ENCODE results near the gene HSBP1.
A peak's percentile ranks its signal among the peaks of the same experiment; 100 is the strongest.

The HSBP1 gene

GRCh38 chr16:83826146-83826913 lies 18.6 kb downstream of the HSBP1 start:
- no peaks in the 10 kb centered on the region for H3K27me3 ChIP-seq (ENCODE audit: control insufficient read depth, insufficient read depth, low read length)
- peaks cover 9% of the 10 kb centered on the region for H3K4me1 ChIP-seq (ENCODE audit: control insufficient read depth, low read depth, low read length)
- H3K27ac ChIP-seq (ENCODE audit: low read length), result no peak overlapping the region
- H3K9ac ChIP-seq (ENCODE audit: low read length), result no peak overlapping the region
- H3K4me3 ChIP-seq (ENCODE audit: low read length), result no peak overlapping the region
- H3K9me3 ChIP-seq (ENCODE audit: control insufficient read depth, low read depth, low read length), result no peaks in the 10 kb centered on the region
- H3K36me3 ChIP-seq (ENCODE audit: control insufficient read depth, low read depth, low read length), result no peaks in the 10 kb centered on the region

- Histone ChIP-seq H3K9ac (ENCODE audit: low read length) (no peak overlapping the region), H3K27me3 (ENCODE audit: control insufficient read depth, insufficient read depth, low read length) (no peaks in the 10 kb centered on the region), H3K9me3 (ENCODE audit: control insufficient read depth, low read depth, low read length) (no peaks in the 10 kb centered on the region), H3K27ac (ENCODE audit: low read length) (no peak overlapping the region), H3K36me3 (ENCODE audit: control insufficient read depth, low read depth, low read length) (no peaks in the 10 kb centered on the region), H3K4me1 (ENCODE audit: control insufficient read depth, low read depth, low read length) (peaks cover 9% of the 10 kb centered on the region), H3K4me3 (ENCODE audit: low read length) (no peak overlapping the region)
Observed at GRCh38 chr16:83830091-83830768, 22.5 kb downstream of the HSBP1 start.

- Histone ChIP-seq H3K9me3 (ENCODE audit: control insufficient read depth, low read depth, low read length) (no peaks in the 10 kb centered on the region), H3K27me3 (ENCODE audit: control insufficient read depth, insufficient read depth, low read length) (no peaks in the 10 kb centered on the region), H3K9ac (ENCODE audit: low read length) (no peak overlapping the region), H3K4me1 (ENCODE audit: control insufficient read depth, low read depth, low read length) (peaks cover 13% of the 10 kb centered on the region), H3K4me3 (ENCODE audit: low read length) (no peak overlapping the region), H3K36me3 (ENCODE audit: control insufficient read depth, low read depth, low read length) (no peaks in the 10 kb centered on the region), H3K27ac (ENCODE audit: low read length) (no peak overlapping the region)
Observed at GRCh38 chr16:83830769-83831455, 23.1 kb downstream of the HSBP1 start.

GRCh38 chr16:83831456-83831987 lies 23.7 kb downstream of the HSBP1 start:
- no peak overlapping the region for H3K27ac ChIP-seq (ENCODE audit: low read length)
- H3K9me3 ChIP-seq (ENCODE audit: control insufficient read depth, low read depth, low read length), result no peaks in the 10 kb centered on the region
- no peak overlapping the region for H3K9ac ChIP-seq (ENCODE audit: low read length)
- H3K4me1 ChIP-seq (ENCODE audit: control insufficient read depth, low read depth, low read length), result peaks cover 19% of the 10 kb centered on the region
- H3K36me3 ChIP-seq (ENCODE audit: control insufficient read depth, low read depth, low read length), result no peaks in the 10 kb centered on the region
- H3K27me3 ChIP-seq (ENCODE audit: control insufficient read depth, insufficient read depth, low read length), result no peaks in the 10 kb centered on the region
- no peak overlapping the region for H3K4me3 ChIP-seq (ENCODE audit: low read length)

- no peak overlapping the region for H3K27ac ChIP-seq (ENCODE audit: low read length)
- H3K27me3 ChIP-seq (ENCODE audit: control insufficient read depth, insufficient read depth, low read length), result no peaks in the 10 kb centered on the region
- peaks cover 20% of the 10 kb centered on the region for H3K4me1 ChIP-seq (ENCODE audit: control insufficient read depth, low read depth, low read length)
- no peaks in the 10 kb centered on the region for H3K9me3 ChIP-seq (ENCODE audit: control insufficient read depth, low read depth, low read length)
- no peak overlapping the region for H3K9ac ChIP-seq (ENCODE audit: low read length)
- no peaks in the 10 kb centered on the region for H3K36me3 ChIP-seq (ENCODE audit: control insufficient read depth, low read depth, low read length)
- H3K4me3 ChIP-seq (ENCODE audit: low read length), result no peak overlapping the region
Observed at GRCh38 chr16:83833921-83834320, 26.1 kb downstream of the HSBP1 start.

GRCh38 chr16:83835586-83836566 lies 28.1 kb downstream of the HSBP1 start:
- Histone ChIP-seq H3K4me3 (ENCODE audit: low read length) (no peak overlapping the region), H3K27ac (ENCODE audit: low read length) (peak overlapping the region; percentile 7), H3K9ac (ENCODE audit: low read length) (no peak overlapping the region), H3K4me1 (ENCODE audit: control insufficient read depth, low read depth, low read length) (peaks cover 27% of the 10 kb centered on the region), H3K27me3 (ENCODE audit: control insufficient read depth, insufficient read depth, low read length) (no peaks in the 10 kb centered on the region), H3K9me3 (ENCODE audit: control insufficient read depth, low read depth, low read length) (no peaks in the 10 kb centered on the region), H3K36me3 (ENCODE audit: control insufficient read depth, low read depth, low read length) (no peaks in the 10 kb centered on the region)

- no peak overlapping the region for H3K4me3 ChIP-seq (ENCODE audit: low read length)
- H3K4me1 ChIP-seq (ENCODE audit: control insufficient read depth, low read depth, low read length), result peaks cover 35% of the 10 kb centered on the region
- no peaks in the 10 kb centered on the region for H3K9me3 ChIP-seq (ENCODE audit: control insufficient read depth, low read depth, low read length)
- no peak overlapping the region for H3K9ac ChIP-seq (ENCODE audit: low read length)
- H3K27me3 ChIP-seq (ENCODE audit: control insufficient read depth, insufficient read depth, low read length), result no peaks in the 10 kb centered on the region
- H3K27ac ChIP-seq (ENCODE audit: low read length), result no peak overlapping the region
- H3K36me3 ChIP-seq (ENCODE audit: control insufficient read depth, low read depth, low read length), result no peaks in the 10 kb centered on the region
Observed at GRCh38 chr16:83837566-83837965, 29.8 kb downstream of the HSBP1 start.

- Histone ChIP-seq H3K4me3 (ENCODE audit: low read length) (no peak overlapping the region), H3K9ac (ENCODE audit: low read length) (no peak overlapping the region), H3K9me3 (ENCODE audit: control insufficient read depth, low read depth, low read length) (no peaks in the 10 kb centered on the region), H3K4me1 (ENCODE audit: control insufficient read depth, low read depth, low read length) (peaks cover 41% of the 10 kb centered on the region), H3K36me3 (ENCODE audit: control insufficient read depth, low read depth, low read length) (no peaks in the 10 kb centered on the region), H3K27ac (ENCODE audit: low read length) (no peak overlapping the region), H3K27me3 (ENCODE audit: control insufficient read depth, insufficient read depth, low read length) (no peaks in the 10 kb centered on the region)
Observed at GRCh38 chr16:83838151-83838550, 30.4 kb downstream of the HSBP1 start.

- H3K27ac ChIP-seq (ENCODE audit: low read length), result peak overlapping the region; percentile 90
Observed at GRCh38 chr16:83839561-83839960, 31.8 kb downstream of the HSBP1 start.

GRCh38 chr16:83840060-83840617 lies 32.4 kb downstream of the HSBP1 start:
- peak overlapping the region; percentile 25 for H3K9ac ChIP-seq (ENCODE audit: low read length)
- H3K4me1 ChIP-seq (ENCODE audit: control insufficient read depth, low read depth, low read length), result peaks cover 52% of the 10 kb centered on the region
- H3K27ac ChIP-seq (ENCODE audit: low read length), result peak overlapping the region; percentile 90
- no peaks in the 10 kb centered on the region for H3K9me3 ChIP-seq (ENCODE audit: control insufficient read depth, low read depth, low read length)
- no peaks in the 10 kb centered on the region for H3K27me3 ChIP-seq (ENCODE audit: control insufficient read depth, insufficient read depth, low read length)
- H3K36me3 ChIP-seq (ENCODE audit: control insufficient read depth, low read depth, low read length), result no peaks in the 10 kb centered on the region
- peak overlapping the region; percentile 2 for H3K4me3 ChIP-seq (ENCODE audit: low read length)

More at GRCh38 chr16:83839561-83839960, 31.8 kb downstream of the HSBP1 start:
- Histone ChIP-seq H3K9me3 (ENCODE audit: control insufficient read depth, low read depth, low read length) (no peaks in the 10 kb centered on the region), H3K9ac (ENCODE audit: low read length) (peak overlapping the region; percentile 25), H3K4me3 (ENCODE audit: low read length) (no peak overlapping the region), H3K36me3 (ENCODE audit: control insufficient read depth, low read depth, low read length) (no peaks in the 10 kb centered on the region), H3K27me3 (ENCODE audit: control insufficient read depth, insufficient read depth, low read length) (no peaks in the 10 kb centered on the region), H3K4me1 (ENCODE audit: control insufficient read depth, low read depth, low read length) (peaks cover 52% of the 10 kb centered on the region)

All from iPS-18a (cell line).